NCI-H774 (cell line): Measurements from ENCODE around the gene FAM222A.
A peak's percentile ranks its signal among the peaks of the same experiment; 100 is the strongest.

Experiments used
- DNase-seq: peaks from one replicate; lab custom pipeline; 2025; lab: John Stamatoyannopoulos, UW

FAM222A gene

DNA sequence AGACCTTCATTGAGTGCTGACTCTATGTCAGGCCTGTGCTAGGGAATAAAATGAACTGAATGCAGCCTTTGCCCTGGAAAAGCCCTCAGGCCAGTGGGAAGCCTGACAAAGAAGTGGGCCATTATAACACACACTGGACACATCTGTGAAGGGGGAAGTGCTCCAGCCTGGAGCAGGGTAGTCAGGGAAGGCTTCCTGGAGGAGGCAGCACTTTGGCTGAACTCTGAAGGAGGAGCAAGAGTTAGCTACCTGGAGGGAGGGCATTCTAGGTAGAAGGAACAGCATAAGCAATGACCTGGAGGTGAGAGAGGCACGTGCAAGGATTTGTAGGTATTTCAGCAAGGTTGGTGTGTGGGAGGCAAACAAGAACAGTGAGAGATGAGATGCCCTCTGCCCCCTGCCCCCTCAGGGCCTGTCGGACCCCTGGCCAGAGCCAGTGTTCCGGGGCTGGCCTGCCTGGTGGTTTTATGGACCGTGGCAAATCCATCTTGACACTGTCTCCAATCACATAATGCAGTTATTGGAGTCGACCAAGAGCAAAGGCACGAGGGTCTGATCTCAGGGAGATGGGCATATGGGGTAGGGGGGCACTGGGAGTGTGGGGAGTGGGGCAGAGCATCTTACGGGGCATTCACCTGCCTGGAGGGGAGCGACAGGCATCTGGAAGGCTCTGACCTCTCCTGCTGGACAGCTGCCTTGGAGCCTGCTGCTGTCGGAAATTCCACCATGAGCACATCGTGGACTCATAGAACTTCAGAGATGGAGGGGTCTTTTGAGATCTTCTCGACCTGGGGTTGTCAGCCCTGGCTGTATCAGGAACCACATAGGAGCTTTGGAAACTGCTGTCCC, 2.7 kb upstream of the FAM222A start:
- no peak for DNase-seq

DNA sequence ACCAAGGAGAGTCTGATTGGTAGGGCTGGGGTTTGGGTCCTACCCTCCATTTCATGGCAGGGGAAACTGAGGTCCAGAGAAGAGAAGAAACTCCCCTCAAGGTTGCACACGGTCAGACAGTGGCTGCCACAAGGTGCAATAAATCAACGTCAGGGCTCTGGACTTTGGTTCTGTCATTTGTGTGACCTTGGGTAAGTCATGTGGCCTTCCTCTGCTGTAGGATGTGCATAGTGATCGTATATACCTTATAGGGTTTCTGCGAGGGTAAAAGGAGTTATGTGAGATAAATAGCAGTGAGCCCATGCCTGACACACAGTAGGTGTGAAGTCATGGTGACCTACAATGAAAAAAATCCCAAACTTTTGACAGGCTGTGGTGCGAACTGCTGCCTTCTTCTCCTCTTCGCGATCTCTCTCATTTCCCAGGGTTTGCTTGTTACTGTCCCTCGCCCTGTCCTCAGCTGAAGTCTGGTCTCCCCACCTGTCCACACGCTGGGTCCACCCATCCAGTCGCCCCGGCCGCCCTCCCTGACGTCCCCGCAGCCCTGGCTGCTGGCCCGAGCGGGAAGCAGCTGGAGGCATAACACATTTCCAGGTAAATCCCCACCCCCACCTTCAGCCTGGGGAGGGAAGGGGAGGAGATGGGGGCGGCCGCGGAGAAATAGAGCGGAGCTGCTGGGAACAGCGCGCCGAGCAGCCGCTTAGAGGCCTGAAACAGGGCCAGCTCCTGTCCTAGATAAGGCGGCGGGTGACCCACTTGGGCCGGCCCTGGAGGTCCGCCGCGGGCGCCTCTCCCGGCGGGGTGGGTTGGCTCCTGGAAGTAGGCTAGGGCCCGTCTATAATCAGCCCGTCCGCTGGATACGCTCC, 1.8 kb upstream of the FAM222A start:
- no peak for DNase-seq

DNA sequence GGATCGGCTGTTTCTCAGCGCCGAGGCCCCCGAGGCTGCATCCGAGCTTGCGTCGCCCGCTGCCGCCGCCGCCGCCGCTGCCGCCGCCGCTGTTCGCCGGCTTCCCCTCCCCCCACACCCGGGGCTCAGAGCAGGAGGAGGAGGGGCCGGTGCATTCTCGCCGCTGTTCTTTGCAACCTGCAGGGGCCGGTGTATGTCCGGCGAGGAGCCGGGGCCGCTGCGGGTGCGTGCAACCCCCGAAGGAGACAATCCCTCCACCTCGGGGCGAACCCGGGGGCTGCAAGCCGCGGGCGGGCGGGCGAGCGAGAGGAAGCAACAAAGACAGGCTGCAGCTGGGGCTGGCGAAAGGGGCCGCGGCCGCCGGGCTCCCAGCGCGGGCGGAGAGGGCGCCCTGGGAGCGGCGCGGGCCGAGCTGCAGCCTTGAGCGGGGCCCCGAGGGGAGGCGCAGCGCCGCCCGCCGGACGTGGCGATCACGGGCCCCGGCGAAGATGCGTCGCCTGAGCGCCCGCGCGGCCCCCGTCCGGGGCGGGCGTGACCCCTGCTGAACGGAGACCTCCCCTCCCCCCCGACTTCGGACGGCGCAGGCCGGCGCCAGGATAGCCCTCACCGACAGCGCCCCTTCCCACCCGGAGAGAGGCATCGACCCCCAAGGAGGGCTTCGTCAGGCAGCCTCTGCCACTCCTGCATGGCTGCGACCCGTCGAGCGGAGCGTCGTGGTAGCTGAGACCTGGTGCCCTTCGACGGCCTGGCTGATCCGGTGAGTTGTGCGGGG, 702 bp downstream of the FAM222A start:
- no peak for DNase-seq

- no peak for DNase-seq
These were observed 1.3 kb downstream of the FAM222A start for GRCh38 chr12:109714913-109715244.

DNA sequence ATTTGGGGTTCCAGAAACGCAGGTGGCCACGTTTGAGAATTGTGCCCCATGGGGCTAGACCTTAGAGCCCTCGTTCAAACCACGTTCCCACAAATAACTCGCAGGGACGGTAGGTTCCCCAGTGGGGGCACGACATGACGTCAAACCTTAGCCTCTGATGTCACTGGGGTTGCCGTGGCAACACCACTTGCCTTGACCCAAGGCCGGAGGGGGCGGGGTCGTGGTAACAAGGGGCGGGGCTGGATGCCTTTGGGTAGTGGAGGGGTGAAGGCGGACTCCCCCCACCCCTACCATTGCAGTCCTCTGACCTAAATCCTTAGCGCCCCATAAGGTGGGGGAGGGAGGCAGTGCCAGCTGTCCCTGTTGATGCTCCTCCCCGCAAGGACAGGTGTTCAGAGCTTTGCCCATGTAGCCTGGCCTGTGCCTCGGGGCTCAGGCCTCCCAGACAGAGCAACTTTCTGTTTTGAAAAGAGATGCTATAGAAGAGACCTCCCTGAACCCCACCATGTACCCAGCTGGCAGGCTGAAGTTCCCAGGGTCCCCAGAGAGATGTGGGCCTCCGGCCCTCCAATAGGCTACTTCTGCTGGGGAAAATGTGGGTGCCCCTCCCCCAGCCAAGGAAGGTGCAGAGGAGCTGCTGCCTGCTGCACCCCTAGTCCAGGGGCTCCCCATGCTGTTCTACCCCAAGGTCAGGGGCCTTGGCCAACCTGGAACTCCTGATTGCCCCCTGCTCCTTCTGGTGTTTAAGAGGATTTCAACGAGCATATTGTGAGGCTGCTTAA, 1.9 kb downstream of the FAM222A start:
- peak; percentile 54 for DNase-seq

- DNase-seq, result no peak
These were observed 2.5 kb downstream of the FAM222A start for GRCh38 chr12:109716092-109716479.

GRCh38 chr12:109716512-109717389, 3.1 kb downstream of the FAM222A start:
- DNase-seq, result no peak

GRCh38 chr12:109717390-109718357, 4.0 kb downstream of the FAM222A start:
- no peak for DNase-seq

- DNase-seq, result no peak
These were observed 4.8 kb downstream of the FAM222A start for GRCh38 chr12:109718390-109718789.

DNA sequence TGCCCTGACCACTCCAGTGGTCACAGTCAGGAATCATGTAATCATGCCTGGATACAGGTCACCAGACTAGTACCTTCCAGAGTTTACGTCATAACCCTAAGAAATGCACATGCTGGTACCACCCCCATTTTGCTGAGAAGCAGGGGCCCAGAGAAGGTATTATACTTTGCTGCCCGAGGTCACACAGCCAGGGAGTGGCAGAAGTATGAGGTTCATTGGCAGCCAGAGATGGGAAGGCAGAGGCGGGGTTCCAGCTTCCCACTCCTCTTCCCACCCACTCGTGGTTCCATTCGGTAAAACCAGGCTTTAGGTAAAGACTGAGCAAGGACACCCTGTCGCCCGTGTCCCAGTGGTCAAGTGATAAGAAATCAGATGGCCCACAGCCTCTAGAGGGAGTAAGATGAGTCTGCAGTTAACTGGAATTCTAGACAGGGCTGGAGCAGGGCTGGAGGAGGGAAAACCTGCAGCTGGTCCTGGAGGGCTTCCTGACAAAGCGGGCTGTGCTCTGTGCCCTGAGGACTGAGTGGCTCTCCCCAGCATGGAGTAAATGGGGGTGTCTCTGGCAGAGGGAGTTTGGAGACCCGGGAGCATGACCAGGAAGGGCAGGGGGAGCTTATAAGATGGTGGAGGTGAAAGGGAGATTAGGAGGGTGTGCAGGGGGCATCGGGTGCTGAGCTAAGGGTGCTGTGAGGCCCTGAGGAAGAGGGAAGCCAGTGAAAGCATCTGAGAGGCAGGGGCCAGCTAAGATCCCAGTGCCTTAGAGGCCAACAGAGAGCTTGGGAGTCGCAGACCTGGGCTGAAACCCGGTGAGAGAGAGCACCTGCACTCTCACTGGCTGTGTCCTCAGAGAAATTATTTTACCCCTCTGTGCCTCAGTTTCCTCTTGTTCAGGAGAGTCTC, 5.7 kb downstream of the FAM222A start:
- no peak for DNase-seq

GRCh38 chr12:109720152-109720856, 6.7 kb downstream of the FAM222A start:
- no peak for DNase-seq

DNA sequence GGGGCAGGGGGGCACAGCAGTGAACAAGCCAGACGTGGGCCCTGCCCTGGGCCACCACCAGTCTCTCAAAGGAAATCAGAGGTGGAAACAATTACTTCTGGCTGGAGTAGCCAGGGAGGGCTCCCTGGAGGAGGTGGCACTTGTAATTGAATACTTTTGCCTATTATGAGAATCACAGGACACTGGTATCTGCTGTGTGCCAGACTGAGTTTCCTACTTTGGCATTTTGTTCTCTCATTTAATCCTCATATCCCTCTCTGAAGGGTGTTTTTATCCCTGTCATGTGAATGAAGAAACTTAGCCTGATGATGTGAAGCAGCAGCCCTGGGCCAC, 7.2 kb downstream of the FAM222A start:
- no peak for DNase-seq

GRCh38 chr12:109721276-109721675, 7.7 kb downstream of the FAM222A start:
- DNase-seq, result no peak

DNA sequence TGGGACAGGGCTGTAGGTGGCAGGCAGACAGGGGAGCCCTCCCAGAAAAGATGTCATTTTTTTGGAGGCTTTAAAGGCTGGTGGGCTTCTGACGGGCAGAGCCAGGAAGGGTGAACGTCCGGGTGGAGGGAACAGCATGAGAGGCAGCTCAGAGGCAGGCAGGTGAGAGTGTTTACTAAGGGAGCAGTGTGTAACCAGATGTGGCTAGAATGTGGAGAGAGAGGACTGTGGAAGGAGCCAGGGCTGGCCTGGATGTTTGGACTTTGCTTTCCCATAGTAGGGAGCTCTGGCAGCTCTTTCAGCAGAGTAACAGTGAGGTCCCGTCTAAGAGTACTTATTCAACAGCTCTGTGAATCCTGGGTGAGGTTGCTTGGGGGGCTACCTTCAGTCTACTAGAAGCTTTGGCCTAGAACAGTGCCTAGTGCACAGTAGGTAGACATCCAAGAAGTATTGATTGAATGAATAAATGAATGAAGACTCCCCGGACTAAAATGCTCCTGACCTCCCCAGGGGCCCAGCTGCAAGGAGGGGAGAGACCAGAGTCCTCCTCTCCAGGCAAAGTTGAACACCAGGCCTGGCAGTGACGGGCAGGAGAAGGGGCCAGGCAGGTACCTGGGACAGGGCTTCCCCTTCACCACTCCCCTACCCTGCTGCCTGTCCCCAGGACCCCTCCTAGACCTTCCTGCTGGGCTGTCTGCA, 8.5 kb downstream of the FAM222A start:
- DNase-seq, result no peak

DNA sequence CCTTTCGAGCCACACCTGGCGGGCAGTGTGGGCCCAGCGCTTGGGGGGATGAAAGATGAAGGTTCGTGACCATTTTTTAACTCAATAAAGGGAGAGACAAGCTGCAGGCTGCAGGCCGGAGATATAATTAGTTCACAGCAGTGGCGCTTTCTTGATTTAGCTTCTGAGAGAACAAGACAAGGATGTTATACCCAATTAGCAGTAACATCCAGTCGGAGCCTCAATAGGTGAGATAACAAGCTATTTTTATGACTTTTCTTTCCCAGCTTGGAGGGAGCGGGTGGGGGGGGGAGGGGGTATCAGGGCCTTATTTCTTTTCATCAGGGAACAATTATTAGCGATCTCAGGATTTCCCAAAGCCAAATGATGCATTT, 9.1 kb downstream of the FAM222A start:
- DNase-seq, result no peak

GRCh38 chr12:109723311-109723881, 9.8 kb downstream of the FAM222A start:
- DNase-seq, result no peak

GRCh38 chr12:109724321-109724892, 10.8 kb downstream of the FAM222A start:
- DNase-seq, result no peak
